Measurements from ENCODE around the gene TRIP11.

DNA sequence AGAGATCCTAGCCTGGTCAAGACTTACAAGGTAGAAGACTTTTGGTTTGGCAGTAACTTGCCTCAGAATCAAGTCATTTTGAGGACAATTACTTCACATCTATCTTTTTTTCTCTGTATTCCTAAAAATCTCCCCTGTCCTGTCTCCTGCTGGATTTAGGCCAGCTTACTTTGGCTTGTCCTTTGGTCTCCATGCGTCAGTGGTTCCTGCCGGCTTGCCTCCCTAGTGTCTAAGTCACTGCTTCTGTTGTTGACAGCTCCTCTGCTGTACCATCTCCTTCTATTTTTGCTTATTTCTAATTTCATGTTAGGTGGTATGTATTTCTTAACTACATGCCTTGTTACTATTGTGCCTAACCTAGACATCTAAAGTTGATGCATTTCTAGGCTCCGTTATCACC is 52.7 kb downstream of the TRIP11 start:
- TF ChIP-seq, protein P1, sequence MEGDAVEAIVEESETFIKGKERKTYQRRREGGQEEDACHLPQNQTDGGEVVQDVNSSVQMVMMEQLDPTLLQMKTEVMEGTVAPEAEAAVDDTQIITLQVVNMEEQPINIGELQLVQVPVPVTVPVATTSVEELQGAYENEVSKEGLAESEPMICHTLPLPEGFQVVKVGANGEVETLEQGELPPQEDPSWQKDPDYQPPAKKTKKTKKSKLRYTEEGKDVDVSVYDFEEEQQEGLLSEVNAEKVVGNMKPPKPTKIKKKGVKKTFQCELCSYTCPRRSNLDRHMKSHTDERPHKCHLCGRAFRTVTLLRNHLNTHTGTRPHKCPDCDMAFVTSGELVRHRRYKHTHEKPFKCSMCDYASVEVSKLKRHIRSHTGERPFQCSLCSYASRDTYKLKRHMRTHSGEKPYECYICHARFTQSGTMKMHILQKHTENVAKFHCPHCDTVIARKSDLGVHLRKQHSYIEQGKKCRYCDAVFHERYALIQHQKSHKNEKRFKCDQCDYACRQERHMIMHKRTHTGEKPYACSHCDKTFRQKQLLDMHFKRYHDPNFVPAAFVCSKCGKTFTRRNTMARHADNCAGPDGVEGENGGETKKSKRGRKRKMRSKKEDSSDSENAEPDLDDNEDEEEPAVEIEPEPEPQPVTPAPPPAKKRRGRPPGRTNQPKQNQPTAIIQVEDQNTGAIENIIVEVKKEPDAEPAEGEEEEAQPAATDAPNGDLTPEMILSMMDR (IDR thresholded peaks at IDR 0.05; ENCODE audit: poor library complexity, severe bottlenecking): no peak
- no peak for TF ChIP-seq EZH2 (IDR thresholded peaks at IDR 0.05; ENCODE audit: borderline replicate concordance, insufficient read depth, low read length, poor library complexity, severe bottlenecking)

Measured in neural cell (in vitro differentiated cells).